DMS114 treated with DMSO at 0.1 percent for 48 hours (cell line): ENCODE data around the gene SLC26A1.
"Not testable (repeated sequence)": the region's sequence is repeated elsewhere in the genome, so short reads cannot be mapped to it uniquely, and the experiment has no call there.

Experiments
- DNase-seq: peaks from one replicate; lab custom pipeline; 2025; ENCODE audit not compliant: unreplicated experiment; lab: John Stamatoyannopoulos, UW

Gene SLC26A1

DNA sequence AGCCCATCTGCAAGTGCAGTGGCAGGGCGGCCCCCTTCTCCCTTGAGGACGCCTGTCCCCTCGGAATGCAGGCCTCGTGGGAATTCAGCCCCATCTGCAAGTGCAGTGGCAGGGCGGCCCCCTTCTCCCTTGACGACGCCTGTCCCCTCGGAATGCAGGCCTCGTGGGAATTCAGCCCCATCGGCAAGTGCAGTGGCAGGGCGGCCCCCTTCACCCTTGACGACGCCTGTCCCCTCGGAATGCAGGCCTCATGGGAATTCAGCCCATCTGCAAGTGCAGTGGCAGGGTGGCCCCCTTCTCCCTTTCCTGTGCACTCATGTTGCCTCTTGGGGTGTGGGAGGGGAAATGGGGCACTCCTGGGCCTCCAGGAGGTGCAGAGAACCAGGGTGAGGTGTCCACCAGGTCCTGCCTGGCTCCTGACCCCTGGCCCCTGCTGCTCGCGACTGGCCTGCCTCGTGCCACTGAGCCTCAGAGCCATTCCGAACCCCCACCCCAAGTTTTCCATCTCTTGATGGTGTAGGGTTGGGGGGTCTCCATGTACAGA, 6.8 kb upstream of the SLC26A1 start:
- no peak for DNase-seq

DNA sequence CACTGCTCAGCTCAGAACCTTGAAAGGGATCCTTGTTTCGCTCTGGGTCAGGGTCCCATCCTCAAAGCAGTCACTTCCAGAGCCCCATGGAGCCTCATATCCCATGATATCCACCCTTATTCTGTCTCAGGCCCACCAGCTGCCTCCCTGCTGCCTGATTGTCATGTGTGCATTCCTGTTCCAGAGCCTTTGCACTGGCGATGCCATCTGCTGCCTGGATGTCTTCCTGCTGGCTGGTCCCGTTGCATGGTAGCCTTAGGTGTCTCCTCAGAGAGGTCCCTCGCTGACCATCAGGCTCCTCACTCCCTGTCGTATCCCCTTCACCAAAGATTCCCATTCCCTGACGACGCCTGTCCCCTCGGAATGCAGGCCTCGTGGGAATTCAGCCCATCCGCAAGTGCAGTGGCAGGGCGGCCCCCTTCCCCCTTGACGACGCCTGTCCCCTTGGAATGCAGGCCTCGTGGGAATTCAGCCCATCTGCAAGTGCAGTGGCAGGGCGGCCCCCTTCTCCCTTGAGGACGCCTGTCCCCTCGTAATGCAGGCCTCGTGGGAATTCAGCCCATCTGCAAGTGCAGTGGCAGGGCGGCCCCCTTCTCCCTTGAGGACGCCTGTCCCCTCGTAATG, 6.1 kb upstream of the SLC26A1 start:
- not testable (repeated sequence) for DNase-seq

DNA sequence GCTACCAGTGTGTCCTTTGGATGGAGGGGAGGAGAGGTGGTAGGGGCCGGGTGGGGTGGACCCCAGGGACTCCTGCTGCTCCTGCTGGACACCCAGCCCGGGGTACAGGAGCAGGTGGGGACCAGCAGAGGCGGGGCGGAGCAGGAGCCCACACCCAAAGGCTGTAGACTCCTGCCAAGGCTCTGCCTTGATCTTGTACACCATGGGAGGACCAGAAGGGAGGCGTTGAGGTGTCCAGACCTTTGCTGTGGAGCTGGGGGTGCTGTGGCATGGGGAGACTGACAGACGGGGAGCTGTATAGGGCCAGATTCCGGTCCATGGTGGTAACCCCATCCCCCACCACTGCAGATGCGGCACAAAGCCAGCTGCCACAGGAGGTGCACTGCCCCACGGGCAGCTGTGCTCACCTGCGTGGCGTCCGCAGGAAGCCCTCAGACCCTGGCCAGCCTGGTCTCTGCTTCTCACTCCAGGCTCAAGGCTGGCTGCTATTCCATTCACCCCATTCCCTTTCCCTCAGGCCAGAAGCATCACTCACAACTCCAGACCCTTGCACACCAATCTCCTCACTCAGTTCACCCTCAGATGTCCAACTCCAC, 5.0 kb upstream of the SLC26A1 start:
- DNase-seq = no peak

GRCh38 chr4:997375-998071, 4.3 kb upstream of the SLC26A1 start:
- no peak for DNase-seq

GRCh38 chr4:996997-997374, 3.8 kb upstream of the SLC26A1 start:
- no peak for DNase-seq

DNA sequence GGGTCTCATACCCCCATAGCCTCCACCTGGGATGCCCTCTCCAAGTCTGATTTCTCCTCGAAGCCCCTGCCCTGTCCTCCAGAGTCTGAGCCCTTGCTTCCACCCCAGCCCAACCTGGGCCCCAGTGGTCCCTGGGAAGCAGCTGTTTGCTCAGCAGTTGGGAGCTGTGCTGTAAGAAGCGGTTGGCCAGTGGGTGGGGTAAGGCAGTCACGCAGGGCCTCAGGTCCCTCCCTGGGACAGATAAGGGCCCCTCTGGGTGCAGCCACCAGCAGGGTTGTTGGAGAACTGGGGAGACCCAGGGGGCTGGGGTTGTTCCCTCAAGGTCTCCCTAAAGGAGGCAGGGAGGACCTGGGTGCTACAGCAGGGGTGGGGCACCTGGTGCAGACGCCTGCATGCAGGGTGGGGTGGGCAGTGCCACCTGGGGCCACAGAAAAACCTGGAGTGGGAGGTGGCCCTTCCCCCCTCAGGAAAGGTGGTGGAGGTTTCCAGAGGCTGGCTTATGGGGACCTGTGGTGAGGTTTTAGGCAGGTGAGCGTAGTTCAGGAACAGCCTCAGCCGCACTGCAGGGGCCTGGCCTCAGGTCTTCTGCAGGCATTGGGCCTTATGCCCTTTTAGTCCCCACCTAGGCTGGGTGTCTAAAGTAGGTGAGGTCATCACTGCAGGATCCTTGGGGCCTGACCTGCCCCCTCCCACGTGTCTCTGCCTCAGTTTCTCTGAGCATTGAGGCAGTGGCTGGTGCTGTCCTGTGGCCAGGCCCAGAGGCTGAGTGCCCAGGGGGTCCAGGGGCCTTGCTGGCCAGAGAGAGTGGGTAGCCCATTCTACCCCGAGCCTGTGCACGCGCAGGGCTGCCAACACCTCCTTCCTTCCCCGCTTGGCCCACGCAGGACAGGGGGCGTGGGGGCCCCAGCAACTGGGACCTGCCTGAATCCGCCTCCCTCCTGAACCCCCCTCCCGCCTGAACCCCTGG, 3.1 kb upstream of the SLC26A1 start:
- no peak for DNase-seq

GRCh38 chr4:995311-996026, 2.3 kb upstream of the SLC26A1 start:
- no peak for DNase-seq

DNA sequence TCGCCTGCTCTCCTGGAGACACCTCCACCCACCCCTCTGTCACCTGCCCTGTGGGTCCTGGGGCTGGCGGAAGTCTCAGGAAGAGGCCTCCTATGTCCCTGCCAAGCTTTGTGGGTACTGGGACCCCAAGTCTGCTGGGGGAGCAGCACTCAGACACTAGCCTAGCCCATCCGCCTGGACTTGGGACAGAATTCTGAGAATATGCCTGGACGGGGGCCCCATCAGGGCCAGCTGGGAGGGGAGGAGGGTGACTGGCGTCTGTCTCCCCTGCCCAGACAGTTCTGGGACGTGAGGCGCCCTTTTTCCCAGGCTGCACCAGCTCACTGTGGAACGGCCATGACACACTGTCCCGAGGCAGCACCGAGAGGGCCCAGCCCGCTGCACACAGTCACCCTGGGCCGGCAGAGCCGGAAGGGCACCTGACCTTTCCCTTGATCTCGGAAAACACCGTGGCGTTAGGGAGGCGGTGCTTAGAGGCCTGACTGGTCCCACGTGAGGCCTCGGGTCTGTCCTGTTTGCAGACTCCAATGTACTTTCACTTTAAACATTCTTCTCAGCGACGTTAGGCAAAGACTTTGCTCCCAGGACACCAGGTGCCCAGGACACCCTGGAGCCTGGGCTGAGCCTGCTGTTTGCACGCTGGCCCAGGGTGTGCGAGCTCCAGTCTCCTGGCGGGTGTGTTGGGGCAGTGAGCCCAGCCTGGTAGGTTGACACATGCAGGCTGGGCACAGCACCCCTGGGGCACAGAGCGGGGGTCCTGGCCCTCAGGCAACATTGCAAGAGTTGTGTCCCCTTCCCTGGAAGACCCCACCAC, 700 bp downstream of the SLC26A1 start:
- DNase-seq = no peak

- DNase-seq = no peak
Measured at GRCh38 chr4:991451-992296, 1.5 kb downstream of the SLC26A1 start.

DNA sequence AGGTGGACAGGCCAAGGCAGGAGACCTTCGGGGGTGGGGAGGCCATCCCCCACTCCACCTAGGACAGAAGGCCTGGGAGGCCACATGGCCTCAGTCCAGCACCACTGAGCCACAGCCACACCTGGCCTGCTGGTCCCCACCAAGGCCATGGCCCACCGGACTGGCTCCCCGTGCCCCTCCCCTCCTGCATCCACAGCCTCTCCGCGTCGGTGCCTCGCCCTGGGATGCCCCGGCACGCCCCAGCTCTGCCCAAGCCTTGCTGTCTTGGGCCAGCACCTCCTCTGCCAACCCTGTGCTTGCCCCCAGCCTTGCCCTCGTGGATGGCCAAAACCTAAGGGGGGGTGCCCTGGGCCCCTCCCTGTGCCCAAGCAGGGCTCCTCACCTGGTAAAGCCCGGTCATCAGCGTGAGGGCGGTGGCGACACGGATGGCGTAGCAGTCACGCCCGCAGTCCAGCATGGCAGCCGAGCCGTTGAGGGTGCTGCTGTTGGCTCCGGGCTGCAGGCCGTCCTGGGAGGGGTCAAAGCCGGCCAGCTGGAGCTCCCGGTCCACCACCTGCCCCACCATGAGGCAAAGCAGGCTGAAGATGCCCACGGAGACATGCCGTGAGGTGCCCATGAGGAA, 2.3 kb downstream of the SLC26A1 start:
- DNase-seq = no peak

- DNase-seq = no peak
Measured at GRCh38 chr4:989722-990471, 3.3 kb downstream of the SLC26A1 start.

GRCh38 chr4:988726-989721, 4.2 kb downstream of the SLC26A1 start:
- DNase-seq = no peak

DNA sequence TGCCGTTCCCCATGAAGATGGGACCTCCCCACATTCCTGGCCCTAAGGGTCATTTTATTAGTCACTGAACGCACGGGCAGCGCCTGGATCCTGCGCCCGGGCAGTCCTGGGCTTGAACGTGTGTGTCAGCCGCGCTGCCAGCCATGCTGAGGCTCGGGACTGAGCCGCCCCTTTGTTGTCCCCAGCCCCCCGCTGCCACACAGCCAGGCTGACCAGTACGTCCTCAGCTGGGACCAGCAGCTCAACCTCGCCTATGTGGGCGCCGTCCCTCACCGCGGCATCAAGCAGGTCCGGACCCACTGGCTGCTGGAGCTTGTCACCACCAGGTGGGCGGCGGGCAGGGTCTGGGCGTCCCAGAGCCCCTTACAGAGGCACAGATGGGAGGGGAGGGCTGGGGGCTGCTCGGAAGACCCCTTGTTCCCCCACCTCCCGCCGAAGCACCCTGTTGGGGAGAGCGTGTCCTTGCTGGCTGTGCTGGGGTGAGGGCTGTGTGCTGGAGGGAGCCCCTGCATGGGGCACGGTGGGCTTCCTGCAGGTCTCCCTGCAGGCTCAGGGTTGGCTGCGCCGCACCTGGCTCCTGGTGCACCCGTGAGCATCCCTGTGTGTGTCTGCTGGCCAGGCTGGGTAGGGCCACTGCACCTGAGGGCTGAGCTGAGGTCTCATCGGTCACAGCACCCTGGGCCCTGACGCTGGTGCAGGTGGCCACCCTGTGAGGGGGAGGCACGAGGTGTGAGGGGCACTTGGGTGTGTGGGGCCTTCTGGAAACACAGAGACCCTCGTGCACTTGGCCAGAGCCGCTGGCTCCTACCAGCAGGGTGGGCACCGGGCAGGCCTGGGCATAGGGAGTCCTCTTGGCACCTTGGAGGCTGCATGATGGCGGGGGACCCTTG, 5.3 kb downstream of the SLC26A1 start:
- DNase-seq = no peak

DNA sequence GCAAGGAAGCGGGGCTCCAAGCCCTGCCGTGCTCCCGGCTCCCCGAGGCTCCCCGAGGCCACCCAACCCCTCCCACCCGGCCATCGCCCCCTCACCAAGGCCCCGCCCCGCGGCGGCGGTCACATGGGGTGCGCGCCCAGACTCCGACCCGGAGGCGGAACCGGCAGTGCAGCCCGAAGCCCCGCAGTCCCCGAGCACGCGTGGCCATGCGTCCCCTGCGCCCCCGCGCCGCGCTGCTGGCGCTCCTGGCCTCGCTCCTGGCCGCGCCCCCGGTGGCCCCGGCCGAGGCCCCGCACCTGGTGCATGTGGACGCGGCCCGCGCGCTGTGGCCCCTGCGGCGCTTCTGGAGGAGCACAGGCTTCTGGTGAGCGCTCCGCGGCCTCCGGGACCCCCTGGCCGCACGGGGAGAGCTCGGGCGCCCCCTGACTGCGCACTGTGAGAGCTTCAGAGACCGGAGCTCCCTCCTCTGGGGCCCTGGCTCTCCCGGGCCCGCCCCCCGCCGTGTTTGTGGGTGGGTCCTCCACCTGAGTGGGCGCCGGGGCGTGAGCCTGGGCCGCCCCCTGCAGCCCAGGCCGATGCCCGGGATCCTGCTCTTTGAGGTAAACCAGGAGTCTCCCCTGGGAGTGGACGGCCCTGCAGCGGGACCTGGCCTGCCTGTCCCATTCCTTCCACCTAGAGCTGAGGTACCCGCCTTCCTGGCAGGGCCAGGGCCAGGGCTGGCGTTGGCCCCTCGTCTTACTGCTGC, 6.2 kb downstream of the SLC26A1 start, which contains the start of gene IDUA:
TSS of gene IDUA (plus strand) at position 166 of the 745 bp plus-strand sequence. CDS start at position 207, 41 bp downstream.
- peak; percentile 29 for DNase-seq
